HepG2 (cell line): ENCODE data around the gene TREH. TPM values are rescaled to one million over a fixed set of nuclear protein-coding genes. Genes with fewer than 3 reads are reported as not detected.
"Not testable (repeated sequence)": the region's sequence is repeated elsewhere in the genome, so short reads cannot be mapped to it uniquely, and the experiment has no call there.

Experiments used
- ATAC-seq: fragments of 200-7000 bp; cut with Tn5 transposase; 3 replicates; pipeline ENCODE4 v1.9.1; 2020; ENCODE audit warnings: mild to moderate bottlenecking, moderate library complexity
- BruUV-seq: library from RNA; stranded (reverse); fragments of 400-500 nt; replicated peaks from 2 replicates; lab custom pipeline; 2021; lab: Mats Ljungman, UMichigan
- CTCF ChIA-PET: fragments of 300-600 bp; formaldehyde crosslinking; extraction: SDS; loops from one replicate; lab custom pipeline; 2021; ENCODE audit warnings: low total read pairs, inconsistent platforms, low intra/inter-chr PET ratio; lab: Yijun Ruan, JAX
- POLR2A ChIA-PET: fragments of 350-600 bp; sonication (Branson Sonifier 250); formaldehyde crosslinking; loops from one replicate; lab custom pipeline; 2020; ENCODE audit warnings: antibody characterized with exemption, inconsistent platforms; lab: Yijun Ruan, JAX
- DNase-seq: peaks from one replicate; pipeline ENCODE4 v3.0.0-alpha.2; 2015; ENCODE audit warnings: low spot score
- FAIRE-seq: peaks from 3 replicates; lab custom pipeline; 2011; peaks lifted over from hg19 to GRCh38; lab: Jason Lieb, UNC
- H2AFZ ChIP-seq: one replicate; pipeline ENCODE4 v1.6.1; 2011; ENCODE audit warnings: low read length, inconsistent platforms
- H3K27ac ChIP-seq: fragments of 300-600 bp; 3 replicates; pipeline ENCODE4 v1.8.0; 2011; ENCODE audit warnings: mixed run types, mild to moderate bottlenecking, mixed read lengths, low read length, inconsistent platforms; ENCODE audit not compliant: insufficient read depth; ENCODE audit errors: extremely low read length
- H3K27me3 ChIP-seq, 2 experiments: fragments of 200-600 bp in 1 of 2; 2 replicates in 1 of 2; 3 replicates in 1 of 2; pipeline versions ENCODE4 v1.6.0 to v1.8.0; 2011; ENCODE audit warnings: low read length in 2 of 2, mild to moderate bottlenecking in 2 of 2, moderate library complexity in 2 of 2, inconsistent platforms in 1 of 2; ENCODE audit not compliant: insufficient read depth in 2 of 2, control insufficient read depth in 1 of 2
- H3K36me3 ChIP-seq, 2 experiments: fragments of 200-600 bp in 1 of 2; replicated peaks in 1 of 2; 2 replicates in 1 of 2; 3 replicates in 1 of 2; pipeline versions ENCODE4 v1.5.1 to v1.8.0; 2011; ENCODE audit warnings: low read length in 2 of 2, inconsistent platforms in 1 of 2; ENCODE audit not compliant: insufficient read depth in 2 of 2, control insufficient read depth in 1 of 2
- H3K4me1 ChIP-seq: 2 replicates; pipeline ENCODE4 v1.5.1; 2012; ENCODE audit warnings: low read length, inconsistent platforms; ENCODE audit not compliant: insufficient read depth
- H3K4me2 ChIP-seq: 2 replicates; pipeline ENCODE4 v1.6.0; 2011; ENCODE audit warnings: low read depth, low read length, inconsistent platforms
- H3K4me3 ChIP-seq, 3 experiments: fragments of 200-600 bp in 1 of 3; sonication (generic), shearing (Covaris generic) in 1 of 3; replicated peaks in 1 of 3; 2 replicates each; pipeline ENCODE4 v1.5.1; 2011 to 2016; ENCODE audit warnings: low read length in 3 of 3, inconsistent platforms in 2 of 3, low read depth in 2 of 3, mild to moderate bottlenecking in 2 of 3, control low read depth in 1 of 3, mixed read lengths in 1 of 3; ENCODE audit not compliant: insufficient read depth in 1 of 3
- H3K79me2 ChIP-seq: one replicate; pipeline ENCODE4 v1.6.1; 2011; ENCODE audit warnings: low read length, inconsistent platforms; ENCODE audit not compliant: insufficient read depth
- H3K9ac ChIP-seq: 2 replicates; pipeline ENCODE4 v1.6.0; 2011; ENCODE audit warnings: mild to moderate bottlenecking, low read depth, low read length, inconsistent platforms; ENCODE audit not compliant: insufficient read depth
- H3K9me3 ChIP-seq: 2 replicates; pipeline ENCODE4 v1.5.1; 2012; ENCODE audit warnings: mild to moderate bottlenecking, low read length
- H4K20me1 ChIP-seq: 2 replicates; pipeline ENCODE4 v1.6.0; 2011; ENCODE audit warnings: inconsistent platforms, mild to moderate bottlenecking, low read length, moderate library complexity; ENCODE audit not compliant: insufficient read depth
- WGBS: methylation state at CpG from one replicate; pipeline ENCODE4 v1.1.6; 2017; ENCODE audit warnings: low lambda C conversion rate; 5-methylcytosine and 5-hydroxymethylcytosine counted together
- in situ Hi-C: cut with HindIII; loops from 2 replicates; pipeline ENCODE4 v1.10.0; 2017; ENCODE audit warnings: low pct_unique_long_range_greater_than_20kb; ENCODE audit not compliant: extremely low pct_ligation_motif_present
- intact Hi-C: fragments of 100-400 bp; cut with micrococcal nuclease; formaldehyde crosslinking; loops from one replicate; pipeline ENCODE4 v1.10.0; 2022; ENCODE audit not compliant: unreplicated experiment
- polyA plus RNA-seq, 8 experiments: library from polyadenylated mRNA; depleted of rRNA in 3 of 8; stranded (reverse) in 7 of 8; unstranded in 1 of 8; fragments of >200 nt; fragmentation: Illumina TruSeq in 4 of 8; extraction: Trizol in 4 of 8; gene quantifications; 2 replicates each; pipeline versions ENCODE4 v1.2.1 to v1.2.3, GENCODE V29; 2011 to 2016; ENCODE audit warnings: low read depth in 4 of 8, missing spikeins in 1 of 8, mixed read lengths in 1 of 8; ENCODE audit not compliant: insufficient read depth in 1 of 8
- total RNA-seq, 5 experiments: library from RNA; depleted of rRNA; stranded (reverse); fragments of >200 nt; fragmentation: Illumina TruSeq; extraction: Trizol; gene quantifications; 2 replicates each; pipeline ENCODE4 v1.2.3, GENCODE V29; 2016; ENCODE audit warnings: low read depth in 1 of 5

Gene TREH
- total and polyA plus RNA-seq, 2 of the 13 experiments (the other 11 are each of a cell fraction or from before 2014, with no cell fraction given): 0.53 to 0.86 TPM

- 24% methylated on average over 10 of the region's 10 CpGs for WGBS
- ATAC-seq, H3K9me3 ChIP-seq, H3K27me3 ChIP-seq, DNase-seq, FAIRE-seq, H3K9ac ChIP-seq, H4K20me1 ChIP-seq, POLR2A ChIA-PET, intact Hi-C loops, in situ Hi-C loops, H3K79me2 ChIP-seq, BruUV-seq, H2AFZ ChIP-seq, H3K27ac ChIP-seq, H3K4me3 ChIP-seq, H3K4me2 ChIP-seq, H3K4me1 ChIP-seq, H3K36me3 ChIP-seq: not testable (repeated sequence)
- CTCF ChIA-PET: interaction anchor here (1.7 kb wide), 1 partner anchor 38 kb away, joined by 4 read pairs; no protein-coding TSS in a partner anchor
These were observed 48.7 kb upstream of the TREH start for GRCh38 chr11:118728112-118728511.

- H3K9ac ChIP-seq, ATAC-seq, DNase-seq, H3K27me3 ChIP-seq, intact Hi-C loops, H4K20me1 ChIP-seq, H3K4me2 ChIP-seq, in situ Hi-C loops, POLR2A ChIA-PET, H3K4me1 ChIP-seq, H3K4me3 ChIP-seq, FAIRE-seq, H3K27ac ChIP-seq, H3K36me3 ChIP-seq, H3K9me3 ChIP-seq, BruUV-seq, H3K79me2 ChIP-seq, H2AFZ ChIP-seq: not testable (repeated sequence)
- CTCF ChIA-PET: interaction anchor here (1.7 kb wide), 1 partner anchor 38 kb away, joined by 4 read pairs; no protein-coding TSS in a partner anchor
- 15% methylated on average over 2 of the region's 2 CpGs for WGBS
These were observed 48.2 kb upstream of the TREH start for GRCh38 chr11:118727721-118728066.

DNA sequence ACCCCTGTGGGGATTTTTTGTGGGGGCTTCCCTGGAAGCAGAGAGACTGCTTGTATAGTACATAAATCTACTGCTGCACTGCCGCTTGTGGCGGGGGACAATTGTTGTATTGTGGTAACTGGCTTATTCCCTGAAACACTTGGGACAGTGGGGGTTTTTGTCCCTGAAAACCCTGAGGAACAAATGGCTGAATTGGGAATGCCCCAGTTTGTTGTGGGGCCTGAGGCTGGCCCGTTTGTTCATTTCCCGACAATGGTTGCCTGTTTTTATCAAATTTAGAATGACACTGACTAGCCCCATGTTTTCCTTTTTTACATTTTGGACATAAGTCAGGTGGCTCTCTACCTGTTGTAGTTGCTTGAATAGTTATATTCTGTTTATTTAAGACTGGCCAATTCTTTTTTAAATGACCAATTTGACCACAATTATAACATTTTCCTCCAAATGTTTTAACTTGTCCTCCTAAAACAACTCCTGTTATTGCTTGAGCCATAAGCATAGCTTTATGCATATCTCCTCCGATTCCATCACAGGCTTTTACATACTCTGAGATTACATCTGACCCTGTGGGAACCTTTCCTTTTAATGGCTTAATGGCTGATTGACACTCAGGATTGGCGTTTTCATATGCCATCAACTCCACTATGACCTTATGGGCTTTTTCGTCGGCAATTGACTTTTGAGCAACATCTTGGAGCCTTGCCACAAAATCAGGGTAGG is 47.7 kb upstream of the TREH start:
- WGBS: 12% methylated on average over 6 of the region's 8 CpGs
- H3K4me2 ChIP-seq, in situ Hi-C loops: not testable (repeated sequence)

DNA sequence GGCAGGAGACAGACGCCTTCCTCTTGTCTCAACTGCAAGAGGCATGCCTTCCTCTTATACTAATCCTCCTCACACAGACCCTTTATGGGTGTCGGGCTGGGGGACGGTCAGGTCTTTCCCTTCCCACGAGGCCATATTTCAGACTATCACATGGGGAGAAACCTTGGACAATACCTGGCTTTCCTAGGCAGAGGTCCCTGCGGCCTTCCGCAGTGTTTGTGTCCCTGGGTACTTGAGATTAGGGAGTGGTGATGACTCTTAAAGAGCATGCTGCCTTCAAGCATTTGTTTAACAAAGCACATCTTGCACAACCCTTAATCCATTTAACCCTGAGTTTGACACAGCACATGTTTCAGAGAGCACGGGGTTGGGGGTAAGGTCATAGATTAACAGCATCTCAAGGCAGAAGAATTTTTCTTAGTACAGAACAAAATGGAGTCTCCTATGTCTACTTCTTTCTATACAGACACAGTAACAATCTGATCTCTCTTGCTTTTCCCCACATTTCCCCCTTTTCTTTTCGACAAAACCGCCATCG is 42.1 kb upstream of the TREH start:
- not testable (repeated sequence) for BruUV-seq

More for the DNA sequence above, 47.7 kb upstream of the TREH start:
- H2AFZ ChIP-seq, DNase-seq, H3K36me3 ChIP-seq, H3K9me3 ChIP-seq, H4K20me1 ChIP-seq, H3K79me2 ChIP-seq, H3K9ac ChIP-seq, H3K4me1 ChIP-seq, ATAC-seq, H3K27ac ChIP-seq, FAIRE-seq, H3K4me3 ChIP-seq, H3K27me3 ChIP-seq, POLR2A ChIA-PET, BruUV-seq, intact Hi-C loops: not testable (repeated sequence)
- CTCF ChIA-PET: interaction anchor here (1.7 kb wide), 1 partner anchor 37 kb away, joined by 4 read pairs; no protein-coding TSS in a partner anchor

More for the DNA sequence above, 42.1 kb upstream of the TREH start:
- H3K4me1 ChIP-seq, H3K4me2 ChIP-seq, DNase-seq, H3K9me3 ChIP-seq, H3K9ac ChIP-seq, FAIRE-seq, CTCF ChIA-PET, in situ Hi-C loops, H3K27ac ChIP-seq, H2AFZ ChIP-seq, intact Hi-C loops, POLR2A ChIA-PET, H3K4me3 ChIP-seq, H3K27me3 ChIP-seq, ATAC-seq, H4K20me1 ChIP-seq, H3K79me2 ChIP-seq, H3K36me3 ChIP-seq: not testable (repeated sequence)
- WGBS: 69% methylated on average over 3 of the region's 10 CpGs
